DND-41 (cell line): ENCODE data around the gene WDR62.

Experiments used
- ATAC-seq: fragments of 200-7000 bp; cut with Tn5 transposase; 3 replicates; pipeline ENCODE4 v1.9.1; 2021; ENCODE audit warnings: low read depth; ENCODE audit not compliant: insufficient read depth
- DNase-seq: peaks from one replicate; pipeline ENCODE4 v3.0.0-alpha.2; 2020
- H2AFZ ChIP-seq: 2 replicates; pipeline ENCODE4 v1.6.0; 2012; ENCODE audit warnings: low read depth, low read length
- H3K27ac ChIP-seq: 2 replicates; pipeline ENCODE4 v1.5.1; 2012; ENCODE audit warnings: low read length, inconsistent platforms
- H3K27me3 ChIP-seq: fragments of 200-600 bp; sonication (generic); 2 replicates; pipeline ENCODE4 v1.6.0; 2012; ENCODE audit warnings: low read length, mild to moderate bottlenecking, inconsistent platforms; ENCODE audit not compliant: insufficient read depth, poor library complexity
- H3K36me3 ChIP-seq: 2 replicates; pipeline ENCODE4 v1.5.1; 2012; ENCODE audit warnings: low read length, inconsistent platforms; ENCODE audit not compliant: insufficient read depth
- H3K4me1 ChIP-seq: 2 replicates; pipeline ENCODE4 v1.5.1; 2012; ENCODE audit warnings: mild to moderate bottlenecking, low read length; ENCODE audit not compliant: insufficient read depth
- H3K4me2 ChIP-seq: 2 replicates; pipeline ENCODE4 v1.6.0; 2012; ENCODE audit warnings: mild to moderate bottlenecking, moderate library complexity, low read length, inconsistent platforms; ENCODE audit not compliant: insufficient read depth
- H3K4me3 ChIP-seq, 2 experiments: fragments of 200-600 bp in 1 of 2; shearing (Covaris generic) in 1 of 2; 2 replicates each; pipeline ENCODE4 v1.5.1; 2012 to 2016; ENCODE audit warnings: inconsistent platforms in 2 of 2, low read length in 2 of 2, mild to moderate bottlenecking in 2 of 2, low read depth in 1 of 2, moderate library complexity in 1 of 2
- H3K79me2 ChIP-seq: 2 replicates; pipeline ENCODE4 v1.6.0; 2012; ENCODE audit warnings: low read length, inconsistent platforms; ENCODE audit not compliant: insufficient read depth
- H3K9ac ChIP-seq: 2 replicates; pipeline ENCODE4 v1.6.0; 2012; ENCODE audit warnings: low read depth, mild to moderate bottlenecking, inconsistent platforms, low read length, moderate library complexity
- H3K9me3 ChIP-seq: 2 replicates; pipeline ENCODE4 v1.5.1; 2012; ENCODE audit warnings: low read length, moderate library complexity, mild to moderate bottlenecking, inconsistent platforms; ENCODE audit not compliant: insufficient read depth, severe bottlenecking
- H4K20me1 ChIP-seq: 2 replicates; pipeline ENCODE4 v1.6.0; 2012; ENCODE audit warnings: low read length; ENCODE audit not compliant: insufficient read depth
- CTCF ChIP-seq: IDR thresholded peaks from 2 replicates; pipeline ENCODE4 v1.5.1; 2012; ENCODE audit warnings: borderline replicate concordance, low read length, moderate library complexity, mild to moderate bottlenecking; ENCODE audit not compliant: poor library complexity, severe bottlenecking; ENCODE audit errors: extremely low read depth
- EZH2 ChIP-seq: IDR thresholded peaks from 3 replicates; pipeline ENCODE4 v1.6.1; 2012; ENCODE audit warnings: borderline replicate concordance, low read depth, mild to moderate bottlenecking, moderate library complexity, low read length, inconsistent platforms; ENCODE audit not compliant: severe bottlenecking

The WDR62 gene

DNA sequence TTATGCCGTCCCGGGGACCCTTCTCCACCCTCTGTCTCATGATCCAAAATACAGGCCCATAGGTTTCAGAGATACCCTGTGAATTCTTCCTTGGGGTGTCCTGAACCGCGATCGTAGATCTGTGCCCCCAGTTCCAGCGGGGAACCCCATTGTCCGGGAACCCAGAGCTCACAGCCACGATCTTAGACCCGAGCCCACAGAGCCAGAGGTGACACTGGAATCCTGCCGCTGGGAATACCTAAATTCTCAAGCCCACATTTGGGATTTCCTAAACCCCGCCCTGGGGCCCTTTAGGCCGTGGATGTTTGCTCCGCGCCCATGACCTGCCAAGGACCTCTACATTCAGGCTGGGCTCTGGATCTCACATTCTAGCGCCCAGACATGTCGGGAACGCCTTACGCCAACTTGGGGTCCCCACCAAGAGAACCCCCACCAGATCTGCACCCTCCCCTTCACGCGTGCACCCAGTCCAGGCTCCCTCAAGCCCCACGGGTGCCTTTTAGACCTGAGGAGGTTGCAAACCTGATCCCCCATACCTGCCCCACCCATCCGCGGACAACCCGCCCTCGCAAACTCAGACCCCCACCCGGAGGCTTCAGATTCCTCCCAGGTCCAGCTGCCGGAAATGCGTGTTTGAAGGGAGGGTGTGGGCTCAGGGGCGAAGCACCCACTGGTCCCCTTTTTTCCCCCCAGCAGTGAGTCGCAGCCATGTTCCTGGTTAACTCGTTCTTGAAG is 85.8 kb downstream of the WDR62 start:
- ATAC-seq (peak; percentile 38), DNase-seq (peak; percentile 74)
- Histone ChIP-seq H2AFZ (peak overlapping the region; percentile 82), H3K4me3 (peak overlapping the region; percentile 75 to 80), H3K4me2 (peak overlapping the region; percentile 77), H4K20me1 (peaks cover 14% of the 10 kb centered on the region), H3K9me3 (no peaks in the 10 kb centered on the region), H3K4me1 (peaks cover 22% of the 10 kb centered on the region), H3K27ac (peak overlapping the region; percentile 87), H3K36me3 (peaks cover 30% of the 10 kb centered on the region), H3K79me2 (peaks cover 24% of the 10 kb centered on the region), H3K27me3 (no peaks in the 10 kb centered on the region), H3K9ac (peak overlapping the region; percentile 83)
- TF ChIP-seq CTCF (no peak), EZH2 (no peak)

DNA sequence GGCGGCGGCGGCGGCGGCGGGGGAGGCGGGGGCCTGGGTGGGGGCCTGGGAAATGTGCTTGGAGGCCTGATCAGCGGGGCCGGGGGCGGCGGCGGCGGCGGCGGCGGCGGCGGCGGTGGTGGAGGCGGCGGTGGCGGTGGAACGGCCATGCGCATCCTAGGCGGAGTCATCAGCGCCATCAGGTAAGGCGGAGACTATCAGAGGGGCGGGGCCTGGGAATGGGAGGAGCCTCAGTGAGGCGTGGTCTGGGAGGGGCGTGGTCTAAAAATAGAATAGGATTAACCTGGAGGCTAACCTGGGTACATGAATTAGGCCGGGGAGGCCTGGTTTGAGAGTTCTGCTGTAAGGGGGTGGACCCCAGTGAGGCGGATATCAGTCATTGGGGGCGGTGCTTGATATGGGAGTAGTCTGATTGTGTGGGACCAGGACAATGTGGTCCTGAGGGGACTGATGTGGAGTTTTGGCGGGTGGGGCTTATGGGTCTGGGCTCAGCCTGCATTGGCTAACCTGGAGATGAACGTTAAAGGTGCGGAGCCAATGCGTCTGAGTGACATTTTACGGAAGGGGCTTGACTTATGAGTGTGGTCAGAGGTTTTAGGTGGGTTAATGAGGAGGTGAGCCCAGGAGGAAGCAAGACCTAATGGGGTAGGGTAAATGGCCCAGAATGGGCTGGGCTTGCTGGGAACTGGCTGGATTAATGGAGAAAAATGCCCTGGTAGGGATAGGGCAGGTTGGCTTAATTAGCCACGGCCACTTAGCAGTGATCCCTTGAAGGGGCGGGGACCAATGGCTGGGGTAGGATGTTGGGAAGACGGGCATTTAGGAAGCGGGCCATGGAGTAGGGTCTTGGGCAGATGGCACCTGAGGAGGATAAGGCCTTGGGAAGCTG is 86.6 kb downstream of the WDR62 start:
- peaks cover 22% of the 10 kb centered on the region for H3K4me1 ChIP-seq
- peak overlapping the region; percentile 0 to 80; a peak in 3 of 4 replicates for H3K4me3 ChIP-seq
- H3K79me2 ChIP-seq: peaks cover 24% of the 10 kb centered on the region
- H3K27ac ChIP-seq: no peak overlapping the region
- peak overlapping the region; percentile 83; the same call in 1 of the 2 replicates for H3K9ac ChIP-seq
- TF ChIP-seq EZH2 (no peak), CTCF (no peak)
- no peaks in the 10 kb centered on the region for H3K27me3 ChIP-seq
- peak; percentile 87 for DNase-seq
- peak; percentile 68 for ATAC-seq
- H3K9me3 ChIP-seq: no peaks in the 10 kb centered on the region
- peak overlapping the region; percentile 77 for H3K4me2 ChIP-seq
- H3K36me3 ChIP-seq: peaks cover 38% of the 10 kb centered on the region
- peak overlapping the region; percentile 82; the same call in 1 of the 2 replicates for H2AFZ ChIP-seq
- H4K20me1 ChIP-seq: peaks cover 14% of the 10 kb centered on the region

GRCh38 chr19:36142046-36142445 is 87.3 kb downstream of the WDR62 start:
- ATAC-seq (no peak), DNase-seq (no peak)
- H3K36me3 ChIP-seq: peaks cover 46% of the 10 kb centered on the region
- H4K20me1 ChIP-seq: peaks cover 17% of the 10 kb centered on the region
- peaks cover 24% of the 10 kb centered on the region for H3K79me2 ChIP-seq
- H3K27ac ChIP-seq: no peak overlapping the region
- TF ChIP-seq CTCF (no peak), EZH2 (no peak)
- no peak overlapping the region for H2AFZ ChIP-seq
- no peak overlapping the region for H3K4me3 ChIP-seq
- no peaks in the 10 kb centered on the region for H3K9me3 ChIP-seq
- peak overlapping the region; percentile 53 for H3K4me2 ChIP-seq
- H3K9ac ChIP-seq: no peak overlapping the region
- H3K27me3 ChIP-seq: no peaks in the 10 kb centered on the region
- peaks cover 22% of the 10 kb centered on the region for H3K4me1 ChIP-seq
